ENCODE data around the gene OR10X1.

GRCh38 chr1:158607296-158607695 lies 27.6 kb upstream of the OR10X1 start:
- TF ChIP-seq CTCF (conservative IDR thresholded peaks at IDR 0.05; ENCODE audit: low read depth, low read length) (no peak), SMC3 (IDR thresholded peaks at IDR 0.05; ENCODE audit: low read depth, low read length) (no peak), POLR2A (IDR thresholded peaks at IDR 0.05; ENCODE audit: low read depth, low read length) (no peak), CEBPB (IDR thresholded peaks at IDR 0.05; ENCODE audit: low read depth, low read length) (no peak), USF2 (IDR thresholded peaks at IDR 0.05; ENCODE audit: low read depth, low read length) (no peak), RCOR1 (IDR thresholded peaks at IDR 0.05; ENCODE audit: insufficient replicate concordance, low read length) (no peak), RAD21 (IDR thresholded peaks at IDR 0.05; ENCODE audit: low read length) (no peak), ELK1 (IDR thresholded peaks at IDR 0.05; ENCODE audit: borderline replicate concordance, low read depth, low read length) (no peak), RFX5 (IDR thresholded peaks at IDR 0.05; ENCODE audit: low read depth, low read length) (no peak), CHD1 (IDR thresholded peaks at IDR 0.05; ENCODE audit: low read depth, low read length) (no peak)
